ENCODE data around the gene ERH. TPM values are rescaled to one million over a fixed set of nuclear protein-coding genes. Genes with fewer than 3 reads are reported as not detected.

The ERH gene
- total RNA-seq, 1 experiment from 2014 or later = 222 TPM

DNA sequence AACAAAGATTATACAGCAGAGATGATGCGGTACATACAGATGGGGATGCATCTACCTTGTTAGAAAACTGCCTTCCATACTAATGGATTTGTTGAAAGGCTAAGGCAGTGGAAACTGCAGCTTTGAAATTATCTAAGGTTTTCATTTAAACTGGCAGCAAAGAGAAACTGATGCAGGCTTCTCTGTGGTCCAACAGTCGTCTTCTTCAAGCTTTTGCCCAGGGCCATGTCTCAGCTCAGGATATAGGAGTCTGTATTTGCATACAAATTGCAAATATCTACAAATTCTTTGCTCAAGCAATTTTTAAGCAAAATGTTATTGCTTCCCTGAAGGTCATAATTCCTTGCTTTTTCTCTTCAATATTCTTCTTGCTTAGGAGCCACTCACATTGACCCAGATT is 33.7 kb downstream of the ERH start:
- H3K4me3 ChIP-seq (ENCODE audit: low read depth in 2 of 2, low read length in 2 of 2) = no peak overlapping the region
- H3K27me3 ChIP-seq (ENCODE audit: control insufficient read depth, insufficient read depth, low read length) = no peaks in the 10 kb centered on the region
- no TSS peak for BruUV-seq (replicated peaks)
- H3K9me3 ChIP-seq (ENCODE audit: control insufficient read depth, insufficient read depth, low read depth, low read length) = no peaks in the 10 kb centered on the region
- no peak for DNase-seq (ENCODE audit: low read depth, low spot score)
- H3K36me3 ChIP-seq (ENCODE audit: control insufficient read depth, insufficient read depth, low read length) = no peaks in the 10 kb centered on the region
- in situ Hi-C loops (cut with HindIII; ENCODE audit: low pct_unique_long_range_greater_than_20kb, low sequenced_read_pairs) = no loop called here
- no peaks in the 10 kb centered on the region for H3K4me1 ChIP-seq (ENCODE audit: control insufficient read depth, insufficient read depth, low read length)
- H3K27ac ChIP-seq (ENCODE audit: low read length) = no peak overlapping the region
- ChIA-PET POLR2A (no interaction called here), CTCF (no interaction called here)
- intact Hi-C loops (cut with micrococcal nuclease; ENCODE audit: unreplicated experiment) = no loop called here
- no peak for ATAC-seq
- no peak for TF ChIP-seq SIN3A (IDR thresholded peaks at IDR 0.05; ENCODE audit: borderline replicate concordance, insufficient read depth, low read depth, low read length)
- TF ChIP-seq TCF7L2 (IDR thresholded peaks at IDR 0.05; ENCODE audit: low read depth, low read length) = no peak
- TF ChIP-seq POLR2AphosphoS5 (IDR thresholded peaks at IDR 0.05; ENCODE audit: low read depth, low read length) = no peak
- TF ChIP-seq, protein P1, sequence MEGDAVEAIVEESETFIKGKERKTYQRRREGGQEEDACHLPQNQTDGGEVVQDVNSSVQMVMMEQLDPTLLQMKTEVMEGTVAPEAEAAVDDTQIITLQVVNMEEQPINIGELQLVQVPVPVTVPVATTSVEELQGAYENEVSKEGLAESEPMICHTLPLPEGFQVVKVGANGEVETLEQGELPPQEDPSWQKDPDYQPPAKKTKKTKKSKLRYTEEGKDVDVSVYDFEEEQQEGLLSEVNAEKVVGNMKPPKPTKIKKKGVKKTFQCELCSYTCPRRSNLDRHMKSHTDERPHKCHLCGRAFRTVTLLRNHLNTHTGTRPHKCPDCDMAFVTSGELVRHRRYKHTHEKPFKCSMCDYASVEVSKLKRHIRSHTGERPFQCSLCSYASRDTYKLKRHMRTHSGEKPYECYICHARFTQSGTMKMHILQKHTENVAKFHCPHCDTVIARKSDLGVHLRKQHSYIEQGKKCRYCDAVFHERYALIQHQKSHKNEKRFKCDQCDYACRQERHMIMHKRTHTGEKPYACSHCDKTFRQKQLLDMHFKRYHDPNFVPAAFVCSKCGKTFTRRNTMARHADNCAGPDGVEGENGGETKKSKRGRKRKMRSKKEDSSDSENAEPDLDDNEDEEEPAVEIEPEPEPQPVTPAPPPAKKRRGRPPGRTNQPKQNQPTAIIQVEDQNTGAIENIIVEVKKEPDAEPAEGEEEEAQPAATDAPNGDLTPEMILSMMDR (IDR thresholded peaks at IDR 0.05) = no peak
- TF ChIP-seq REST (IDR thresholded peaks at IDR 0.05; ENCODE audit: insufficient read depth in 1 of 2, low read depth in 2 of 2, low read length in 1 of 2) = no peak

GRCh38 chr14:69363964-69364363 is 34.1 kb downstream of the ERH start:
- Histone ChIP-seq H3K9me3 (ENCODE audit: control insufficient read depth, insufficient read depth, low read depth, low read length) (no peaks in the 10 kb centered on the region), H3K27me3 (ENCODE audit: control insufficient read depth, insufficient read depth, low read length) (no peaks in the 10 kb centered on the region), H3K27ac (ENCODE audit: low read length) (no peak overlapping the region), H3K36me3 (ENCODE audit: control insufficient read depth, insufficient read depth, low read length) (no peaks in the 10 kb centered on the region), H3K4me1 (ENCODE audit: control insufficient read depth, insufficient read depth, low read length) (no peaks in the 10 kb centered on the region), H3K4me3 (ENCODE audit: low read depth in 2 of 2, low read length in 2 of 2) (no peak overlapping the region)
- TF ChIP-seq REST (IDR thresholded peaks at IDR 0.05; ENCODE audit: insufficient read depth in 1 of 2, low read depth in 2 of 2, low read length in 1 of 2) (no peak), TCF7L2 (IDR thresholded peaks at IDR 0.05; ENCODE audit: low read depth, low read length) (no peak), SIN3A (IDR thresholded peaks at IDR 0.05; ENCODE audit: borderline replicate concordance, insufficient read depth, low read depth, low read length) (no peak), POLR2AphosphoS5 (IDR thresholded peaks at IDR 0.05; ENCODE audit: low read depth, low read length) (no peak)
- TF ChIP-seq, protein P1 (IDR thresholded peaks at IDR 0.05) = no peak
- POLR2A ChIA-PET = no interaction called here
- CTCF ChIA-PET = no interaction called here
- intact Hi-C loops (cut with micrococcal nuclease; ENCODE audit: unreplicated experiment) = no loop called here
- in situ Hi-C loops (cut with HindIII; ENCODE audit: low pct_unique_long_range_greater_than_20kb, low sequenced_read_pairs) = no loop called here
- no TSS peak for BruUV-seq (replicated peaks)
- DNase-seq (ENCODE audit: low read depth, low spot score) (no peak), ATAC-seq (no peak)

Data from Panc1 (cell line).